Thyroid gland (tissue), 4 donors: ENCODE measurements around the gene KRT39. TPM values are rescaled to one million over a fixed set of nuclear protein-coding genes. Genes with fewer than 3 reads are reported as not detected.

ENCODE experiments used
- DNase-seq, 2 donors: peaks; one replicate each; pipeline ENCODE4 v3.0.0-alpha.2; 2019
- H3K27ac ChIP-seq, 3 donors: fragments of 200-600 bp; sonication (generic); 1 replicate in 2 of 3; 2 replicates in 1 of 3; pipeline ENCODE4 v1.5.1; 2016 to 2019; ENCODE audit warnings: mild to moderate bottlenecking in 1 of 3, moderate library complexity in 1 of 3
- H3K27me3 ChIP-seq: fragments of 200-600 bp; sonication (generic); one replicate; pipeline ENCODE4 v1.5.1; 2019
- H3K36me3 ChIP-seq, 2 donors: fragments of 200-600 bp; sonication (generic); one replicate each; pipeline ENCODE4 v1.5.1; 2016 to 2019
- H3K4me1 ChIP-seq, 2 donors: fragments of 200-600 bp; sonication (generic); one replicate each; pipeline ENCODE4 v1.5.1; 2017 to 2019
- H3K4me3 ChIP-seq, 3 donors: fragments of 200-600 bp; sonication (generic); replicated peaks in 1 of 3; 1 replicate in 2 of 3; 2 replicates in 1 of 3; pipeline ENCODE4 v1.5.1; 2016; ENCODE audit warnings: mild to moderate bottlenecking in 1 of 3
- H3K9me3 ChIP-seq: fragments of 200-600 bp; sonication (generic); one replicate; pipeline ENCODE4 v1.5.1; 2017
- CTCF ChIP-seq, 6 experiments: fragments of 200-600 bp in 3 of 6; fragments of 450-650 bp in 3 of 6; sonication (generic) in 3 of 6; IDR thresholded peaks; one replicate each; pipeline ENCODE4 v1.5.1; 2016 to 2019; ENCODE audit warnings: antibody characterized with exemption in 6 of 6, mild to moderate bottlenecking in 2 of 6, inconsistent platforms in 1 of 6, moderate library complexity in 1 of 6
- POLR2A ChIP-seq, 2 donors: fragments of 450-650 bp; IDR thresholded peaks; one replicate each; pipeline ENCODE4 v1.6.1; 2017; ENCODE audit warnings: antibody characterized with exemption in 2 of 2, mild to moderate bottlenecking in 2 of 2, moderate library complexity in 1 of 2
- WGBS, 2 donors: methylation state at CpG; one replicate each; pipeline ENCODE4 v1.1.5; 2017; 5-methylcytosine and 5-hydroxymethylcytosine counted together
- intact Hi-C: fragments of 100-400 bp; cut with DNase I; formaldehyde crosslinking; loops from one replicate; pipeline ENCODE4 v1.15.1; 2023
- small RNA-seq: library from RNA; depleted of rRNA; stranded (forward); fragments of <200 nt; gene quantifications from one replicate; pipeline ENCODE3, GENCODE V24; 2016
- total RNA-seq, 4 donors: library from RNA; depleted of rRNA; stranded (reverse); fragments of >200 nt; gene quantifications; one replicate each; pipeline ENCODE4 v1.2.3, GENCODE V29; 2016

Gene KRT39
- total RNA-seq, 4 donors from 2014 or later, result not detected

GRCh38 chr17:40910441-40910841 lies 56.3 kb downstream of the KRT39 start:
- no peak for TF ChIP-seq POLR2A (IDR thresholded peaks at IDR 0.05)
- TF ChIP-seq CTCF (IDR thresholded peaks at IDR 0.05), result no peak
- no peak overlapping the region for H3K27ac ChIP-seq
- H3K4me1 ChIP-seq, result peaks cover 0 to 6% of the 10 kb centered on the region in 2 donors
- WGBS, 2 donors, result 70 to 81% methylated on average over 3 of the region's 3 CpGs
- H3K36me3 ChIP-seq, result no peaks in the 10 kb centered on the region
- H3K4me3 ChIP-seq, result no peak overlapping the region
- no peak for DNase-seq
- no peaks in the 10 kb centered on the region for H3K27me3 ChIP-seq
- no peaks in the 10 kb centered on the region for H3K9me3 ChIP-seq
- intact Hi-C loops, result loop anchor here (5.0 kb wide), 1 partner anchor 637 kb away; no protein-coding TSS in a partner anchor

GRCh38 chr17:40909755-40910154 lies 57.0 kb downstream of the KRT39 start:
- intact Hi-C loops, result loop anchor here (5.0 kb wide), 2 partner anchors 638 to 738 kb away; no protein-coding TSS in a partner anchor
- H3K36me3 ChIP-seq, result no peaks in the 10 kb centered on the region
- no peak overlapping the region for H3K27ac ChIP-seq
- no peaks in the 10 kb centered on the region for H3K27me3 ChIP-seq
- H3K9me3 ChIP-seq, result no peaks in the 10 kb centered on the region
- 72% methylated on average over 4 of the region's 4 CpGs for WGBS, 2 donors
- peaks cover 0 to 6% of the 10 kb centered on the region in 2 donors for H3K4me1 ChIP-seq
- DNase-seq, result no peak
- no peak overlapping the region for H3K4me3 ChIP-seq
- no peak for TF ChIP-seq POLR2A (IDR thresholded peaks at IDR 0.05)
- TF ChIP-seq CTCF (IDR thresholded peaks at IDR 0.05), result no peak

GRCh38 chr17:40909351-40909750 lies 57.4 kb downstream of the KRT39 start:
- Histone ChIP-seq H3K4me3 (no peak overlapping the region), H3K36me3 (no peaks in the 10 kb centered on the region), H3K9me3 (no peaks in the 10 kb centered on the region), H3K27me3 (no peaks in the 10 kb centered on the region), H3K27ac (no peak overlapping the region), H3K4me1 (peaks cover 0 to 6% of the 10 kb centered on the region in 2 donors)
- intact Hi-C loops, result loop anchor here (5.0 kb wide), 1 partner anchor 738 kb away; no protein-coding TSS in a partner anchor
- WGBS, 2 donors, result 0% methylated on average over 5 of the region's 5 CpGs
- TF ChIP-seq CTCF (IDR thresholded peaks at IDR 0.05), result peak; percentile 16 to 88 (median 76)
- TF ChIP-seq POLR2A (IDR thresholded peaks at IDR 0.05), result no peak
- DNase-seq, result peak; percentile 80 to 90

Small RNA genes within 50 kb of the gene (small RNA-seq; reads per million reads assigned to genes)
- gene KRTAP3-4P, result not detected

Other genes starting within 250 kb of the KRT39 start
- gene KRT25, start 211.6 kb downstream of the KRT39 start, total RNA-seq, result not detected
- not detected for gene KRT26, start 194.7 kb downstream of the KRT39 start, total RNA-seq
- not detected for gene KRT27, start 184.4 kb downstream of the KRT39 start, total RNA-seq
- gene KRT28, start 167.0 kb downstream of the KRT39 start, total RNA-seq, result not detected
- 10 to 100 TPM in 2 of 4 donors, 1 to 10 TPM in 2; 1.3 to 10.8 (median 8.8) TPM for gene KRT10, start 144.3 kb downstream of the KRT39 start, total RNA-seq
- gene KRT12, start 99.7 kb downstream of the KRT39 start, total RNA-seq, result not detected
- not detected for gene KRT20, start 81.7 kb downstream of the KRT39 start, total RNA-seq
- 1 to 10 TPM in 1 of 4 donors, not detected in 3; 4.6 TPM for gene KRT23, start 29.3 kb downstream of the KRT39 start, total RNA-seq
- not detected for gene KRT40, start 17.4 kb upstream of the KRT39 start, total RNA-seq
- gene KRTAP3-3, start 27.2 kb upstream of the KRT39 start, total RNA-seq, result not detected
- not detected for gene KRTAP3-2, start 33.0 kb upstream of the KRT39 start, total RNA-seq
- gene KRTAP3-1, start 42.2 kb upstream of the KRT39 start, total RNA-seq, result not detected
- not detected for gene KRTAP1-5, start 60.3 kb upstream of the KRT39 start, total RNA-seq
- not detected for gene KRTAP1-4, start 63.2 kb upstream of the KRT39 start, total RNA-seq
- gene KRTAP1-3, start 67.9 kb upstream of the KRT39 start, total RNA-seq, result not detected
- gene KRTAP1-1, start 74.5 kb upstream of the KRT39 start, total RNA-seq, result not detected
- not detected for gene KRTAP2-1, start 80.4 kb upstream of the KRT39 start, total RNA-seq
- gene KRTAP2-2, start 88.3 kb upstream of the KRT39 start, total RNA-seq, result not detected
- not detected for gene KRTAP2-3, start 93.2 kb upstream of the KRT39 start, total RNA-seq
- gene KRTAP2-4, start 98.9 kb upstream of the KRT39 start, total RNA-seq, result not detected
- not detected for gene KRTAP4-7, start 117.2 kb upstream of the KRT39 start, total RNA-seq
- not detected for gene KRTAP4-8, start 131.2 kb upstream of the KRT39 start, total RNA-seq
- not detected for gene KRTAP4-16, start 135.3 kb upstream of the KRT39 start, total RNA-seq
- gene KRTAP4-9, start 138.4 kb upstream of the KRT39 start, total RNA-seq, result not detected
- gene KRTAP4-11, start 151.4 kb upstream of the KRT39 start, total RNA-seq, result not detected
- gene KRTAP4-12, start 157.2 kb upstream of the KRT39 start, total RNA-seq, result not detected
- gene KRTAP4-6, start 173.6 kb upstream of the KRT39 start, total RNA-seq, result not detected
- not detected for gene KRTAP4-5, start 182.9 kb upstream of the KRT39 start, total RNA-seq
- gene KRTAP4-4, start 193.8 kb upstream of the KRT39 start, total RNA-seq, result not detected
- gene KRTAP4-3, start 201.3 kb upstream of the KRT39 start, total RNA-seq, result not detected
- not detected for gene KRTAP4-2, start 211.3 kb upstream of the KRT39 start, total RNA-seq
- not detected for gene KRTAP4-1, start 218.0 kb upstream of the KRT39 start, total RNA-seq
- gene KRTAP9-1, start 222.9 kb upstream of the KRT39 start, total RNA-seq, result not detected